HG02943 (cell line): ENCODE results near the gene PTGR3.

Experiments used
- ATAC-seq: cut with Tn5 transposase; IDR thresholded peaks from one replicate; pipeline ENCODE4 v1.9.1; 2021; ENCODE audit warnings: mild to moderate bottlenecking, low read depth, moderate library complexity; ENCODE audit not compliant: unreplicated experiment

PTGR3 gene, protein sequence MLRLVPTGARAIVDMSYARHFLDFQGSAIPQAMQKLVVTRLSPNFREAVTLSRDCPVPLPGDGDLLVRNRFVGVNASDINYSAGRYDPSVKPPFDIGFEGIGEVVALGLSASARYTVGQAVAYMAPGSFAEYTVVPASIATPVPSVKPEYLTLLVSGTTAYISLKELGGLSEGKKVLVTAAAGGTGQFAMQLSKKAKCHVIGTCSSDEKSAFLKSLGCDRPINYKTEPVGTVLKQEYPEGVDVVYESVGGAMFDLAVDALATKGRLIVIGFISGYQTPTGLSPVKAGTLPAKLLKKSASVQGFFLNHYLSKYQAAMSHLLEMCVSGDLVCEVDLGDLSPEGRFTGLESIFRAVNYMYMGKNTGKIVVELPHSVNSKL

DNA sequence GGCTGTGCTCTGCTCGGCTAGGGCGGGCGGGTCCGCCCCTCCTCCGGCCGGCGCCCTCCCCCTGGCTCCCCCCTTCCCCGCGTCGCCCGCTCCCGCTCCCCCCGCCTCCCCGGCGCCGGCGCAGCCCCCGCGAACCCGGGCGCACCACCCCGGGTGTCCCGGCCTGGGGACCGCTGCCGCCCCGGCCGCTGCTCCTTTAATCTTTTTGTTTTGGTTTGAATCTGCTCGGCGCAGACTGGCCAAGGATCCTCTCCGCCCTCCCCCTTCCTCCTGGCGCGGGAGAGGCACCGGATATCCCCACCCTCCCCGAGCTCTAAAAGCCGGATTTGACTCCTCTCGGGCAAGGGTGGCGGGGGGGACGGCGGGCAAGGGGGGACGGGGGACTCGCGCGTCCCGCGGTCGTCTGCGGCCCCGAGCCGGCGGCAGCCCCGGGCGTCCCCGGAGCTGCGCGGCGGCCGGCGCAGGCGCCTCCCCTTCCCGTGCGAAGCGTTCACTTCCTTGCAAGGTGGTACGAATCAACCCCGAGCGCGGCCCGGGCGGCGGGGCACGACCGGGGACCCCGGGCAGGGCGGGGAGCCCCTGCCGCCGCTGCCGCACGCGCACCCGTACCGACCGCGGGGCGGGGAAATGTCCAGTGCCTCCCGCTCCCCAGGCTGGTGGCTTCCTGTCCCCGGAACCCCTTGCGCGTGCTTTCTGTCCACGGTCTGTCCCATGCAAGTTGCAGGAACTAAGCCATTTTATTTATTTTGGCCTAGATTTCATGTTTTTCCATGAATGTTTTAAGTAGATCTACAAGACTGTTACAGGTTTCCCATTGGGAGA, at the start of gene PTGR3:
TSS of gene PTGR3 (minus strand) at position 11 of the 822 bp plus-strand sequence. CDS start 81 bp downstream, outside the sequence.
- peak; percentile 51 for ATAC-seq

DNA sequence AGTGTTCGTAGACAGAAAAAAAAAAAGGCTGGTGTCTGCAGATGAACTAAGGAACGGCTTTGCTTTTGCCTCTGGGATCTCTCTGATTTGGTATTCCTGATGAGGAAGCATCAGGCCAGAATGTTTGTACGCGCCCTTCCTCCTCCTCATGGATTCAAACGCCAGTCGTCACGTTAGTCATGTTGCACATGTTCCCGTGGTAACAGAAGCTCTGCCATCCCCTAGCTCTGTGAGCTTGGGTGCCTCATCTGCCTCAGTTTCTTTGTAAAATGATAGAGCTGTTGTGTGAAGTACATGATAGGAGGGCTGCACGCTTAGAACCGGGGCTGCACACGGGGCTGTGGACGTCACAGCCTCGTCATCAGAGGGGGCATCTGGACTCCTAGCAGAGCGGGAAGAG, 48.7 kb upstream of the PTGR3 start:
- no peak for ATAC-seq

DNA sequence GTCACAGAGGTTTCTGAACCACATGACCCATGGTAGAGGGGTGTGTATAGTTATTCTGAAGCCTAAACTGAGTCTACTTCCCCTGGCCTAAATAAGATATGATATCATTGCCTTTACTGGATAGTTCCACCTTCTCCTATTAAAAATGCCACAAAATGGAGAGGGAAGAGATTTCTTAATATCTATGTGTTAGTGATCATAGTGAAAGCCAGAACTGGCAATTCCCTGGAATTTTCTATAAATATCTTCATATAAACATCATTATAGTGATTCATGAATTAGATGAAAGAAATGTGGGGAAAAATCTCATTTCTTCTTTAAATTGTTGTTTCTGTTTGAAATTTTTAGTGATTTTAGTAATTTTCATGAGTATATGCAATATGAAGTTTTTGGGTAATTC, 47.4 kb upstream of the PTGR3 start:
- no peak for ATAC-seq

DNA sequence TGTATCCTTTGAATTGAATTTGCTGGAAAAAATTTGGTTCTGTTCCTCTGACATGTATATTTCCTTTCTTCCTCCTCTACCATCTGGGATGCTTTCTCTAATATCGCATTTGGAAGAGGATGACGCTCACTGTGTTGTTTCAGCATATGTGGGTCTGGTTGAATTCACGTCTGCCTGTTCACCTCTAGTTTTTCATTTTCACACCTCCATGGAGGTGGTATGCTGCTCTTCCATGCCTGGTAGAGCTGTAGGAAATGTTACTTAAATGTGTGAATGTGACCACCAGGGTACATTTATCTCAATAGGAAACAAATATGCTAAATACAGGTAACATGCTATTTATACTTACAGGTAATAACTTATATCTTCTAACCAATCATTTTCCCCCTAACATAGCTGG, 46.2 kb upstream of the PTGR3 start:
- no peak for ATAC-seq

DNA sequence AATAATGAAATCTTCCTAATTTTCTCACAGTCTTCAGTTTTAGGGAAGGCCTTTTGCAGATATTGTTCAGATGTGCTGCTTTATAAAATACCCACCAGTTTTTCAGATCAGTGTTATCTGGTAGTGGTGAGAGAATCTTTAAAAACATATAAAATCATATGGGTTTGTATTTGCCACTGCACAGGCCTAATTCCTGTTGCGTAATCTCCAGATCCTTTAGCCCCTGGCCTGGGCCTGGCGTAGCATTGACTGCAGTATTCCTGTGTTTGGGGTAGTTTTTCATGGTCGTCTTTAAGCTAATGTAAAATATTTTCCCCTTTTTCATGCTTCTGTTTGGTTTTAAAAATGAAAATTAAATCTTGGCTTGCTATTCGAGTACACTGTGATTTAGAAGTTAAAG, 44.8 kb upstream of the PTGR3 start:
- no peak for ATAC-seq

DNA sequence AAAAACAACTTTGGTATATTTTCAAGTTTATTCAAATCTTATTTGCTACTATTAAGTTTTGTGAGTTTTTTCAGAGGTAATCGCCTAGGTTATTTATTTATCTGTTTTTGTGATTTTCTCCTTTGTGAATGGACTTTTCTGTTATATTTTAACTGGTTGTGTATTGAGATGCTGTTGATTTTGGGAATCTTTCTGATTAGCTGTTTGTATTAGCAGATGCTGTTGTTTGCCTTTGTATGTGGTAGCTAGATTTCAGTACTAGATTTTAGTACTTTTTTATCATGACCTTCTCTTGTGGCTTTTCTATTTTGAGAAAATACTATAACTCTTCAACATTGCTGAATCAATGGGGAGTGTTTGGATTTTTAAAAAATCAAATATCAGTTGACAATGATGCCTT, 44.1 kb upstream of the PTGR3 start:
- ATAC-seq: no peak

DNA sequence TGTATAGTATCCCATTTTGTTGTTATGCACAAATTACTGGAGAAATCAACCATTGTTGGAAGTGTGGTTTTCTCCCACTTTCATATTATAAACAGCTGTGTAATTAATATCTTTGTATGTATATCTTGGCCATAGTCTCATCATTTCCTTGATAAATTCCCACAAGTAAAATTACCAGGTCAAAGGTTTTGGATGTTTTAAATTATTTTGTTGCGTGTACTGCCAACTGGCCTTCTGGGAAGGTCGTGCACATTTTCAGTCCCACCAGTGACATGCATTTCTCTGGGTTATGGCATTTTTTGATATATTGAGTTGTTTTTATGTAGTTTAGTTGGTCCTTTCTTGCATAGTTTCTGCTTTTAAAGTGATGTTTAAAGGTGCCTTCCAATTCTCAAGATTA, 43.2 kb upstream of the PTGR3 start:
- ATAC-seq: no peak

DNA sequence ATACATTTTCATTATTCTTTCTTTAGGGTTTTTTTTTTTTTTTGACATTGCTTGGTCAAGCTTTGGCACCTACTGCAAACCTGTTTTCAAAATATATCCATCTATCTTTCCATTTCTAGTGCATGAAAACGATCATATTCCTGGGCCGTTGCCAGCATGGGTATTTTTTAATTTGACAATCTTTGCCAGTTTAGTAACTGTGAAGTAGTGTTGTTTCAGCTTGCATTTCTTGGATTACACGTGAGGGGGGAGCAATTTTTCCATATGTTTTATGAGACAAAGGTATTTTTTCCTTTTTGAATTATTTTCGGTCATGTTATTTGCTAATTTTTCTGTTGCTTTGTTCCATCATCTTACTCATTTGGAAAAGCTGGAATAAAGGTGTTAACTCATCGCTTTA, 42.5 kb upstream of the PTGR3 start:
- no peak for ATAC-seq

DNA sequence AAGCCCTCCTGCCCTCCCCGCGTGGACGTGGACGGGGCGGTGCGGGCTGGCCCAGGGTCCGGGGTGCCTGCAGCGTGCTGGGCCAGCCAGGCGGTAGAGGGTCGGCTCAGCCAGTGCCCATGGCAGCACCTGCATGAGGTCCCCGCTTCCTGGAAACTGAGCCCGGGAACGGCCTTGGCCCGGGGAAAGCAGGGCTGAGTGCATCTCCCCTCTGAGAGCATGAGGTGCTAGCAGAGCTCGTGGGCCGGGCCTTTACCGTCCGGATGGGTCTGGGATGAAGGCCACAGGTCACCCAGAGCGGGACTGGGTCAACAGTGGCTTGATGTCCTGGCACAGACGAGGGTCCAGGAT, 41.5 kb upstream of the PTGR3 start:
- no peak for ATAC-seq

DNA sequence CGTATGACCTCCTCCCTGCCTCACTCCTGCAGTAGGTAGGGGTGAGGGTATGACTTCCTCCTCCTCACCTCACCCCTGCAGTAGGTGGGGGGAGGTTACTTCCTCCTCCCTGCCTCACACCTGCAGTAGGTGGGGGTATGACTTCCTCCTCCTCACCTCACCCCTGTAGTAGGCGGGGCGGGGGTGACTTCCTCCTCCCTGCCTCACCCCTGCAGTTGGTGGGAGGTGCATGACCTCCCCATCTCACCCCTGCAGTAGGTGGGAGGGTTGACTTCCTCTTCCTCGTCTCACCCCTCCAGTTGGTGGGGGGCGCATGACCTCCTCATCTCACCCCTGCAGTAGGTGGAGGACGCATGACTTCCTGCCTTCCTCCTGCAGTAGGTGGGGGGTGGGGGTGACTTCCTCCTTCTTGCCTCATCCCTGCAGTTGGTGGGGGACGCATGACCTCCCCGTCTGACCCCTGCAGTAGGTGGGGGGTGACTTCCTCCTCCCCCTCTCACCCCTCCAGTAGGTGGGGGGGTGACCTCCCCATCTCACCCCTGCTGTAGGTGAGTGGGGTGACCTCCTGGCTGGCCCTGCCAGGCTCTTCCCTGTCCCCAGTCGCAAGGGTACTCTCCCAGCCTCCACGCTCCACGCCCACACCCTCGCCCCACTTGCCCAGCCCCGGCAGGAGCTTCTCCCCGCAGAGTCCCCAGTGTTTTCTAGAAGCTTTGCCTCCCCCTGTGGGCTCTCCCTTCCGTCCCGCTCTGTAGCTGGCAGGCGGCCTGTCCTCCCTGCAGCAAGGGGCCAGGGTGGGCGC, 40.9 kb upstream of the PTGR3 start:
- no peak for ATAC-seq

DNA sequence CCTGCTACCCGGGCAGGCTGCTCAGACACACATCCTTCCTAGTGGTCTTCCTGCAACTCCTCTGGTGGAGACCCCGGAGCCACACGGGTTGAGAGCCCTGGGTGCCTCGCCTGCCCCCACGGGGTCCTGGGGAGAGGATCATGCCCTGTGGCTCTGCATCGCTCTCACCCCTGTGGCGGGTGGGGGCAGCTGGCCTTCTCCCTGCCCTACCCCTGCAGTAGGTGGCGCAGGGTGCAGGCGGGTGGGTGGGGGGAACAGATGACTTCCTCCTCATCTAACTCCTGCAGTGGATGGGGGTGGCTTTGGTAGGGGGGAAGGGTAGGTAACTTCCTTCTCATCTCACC, 40.2 kb upstream of the PTGR3 start:
- no peak for ATAC-seq

DNA sequence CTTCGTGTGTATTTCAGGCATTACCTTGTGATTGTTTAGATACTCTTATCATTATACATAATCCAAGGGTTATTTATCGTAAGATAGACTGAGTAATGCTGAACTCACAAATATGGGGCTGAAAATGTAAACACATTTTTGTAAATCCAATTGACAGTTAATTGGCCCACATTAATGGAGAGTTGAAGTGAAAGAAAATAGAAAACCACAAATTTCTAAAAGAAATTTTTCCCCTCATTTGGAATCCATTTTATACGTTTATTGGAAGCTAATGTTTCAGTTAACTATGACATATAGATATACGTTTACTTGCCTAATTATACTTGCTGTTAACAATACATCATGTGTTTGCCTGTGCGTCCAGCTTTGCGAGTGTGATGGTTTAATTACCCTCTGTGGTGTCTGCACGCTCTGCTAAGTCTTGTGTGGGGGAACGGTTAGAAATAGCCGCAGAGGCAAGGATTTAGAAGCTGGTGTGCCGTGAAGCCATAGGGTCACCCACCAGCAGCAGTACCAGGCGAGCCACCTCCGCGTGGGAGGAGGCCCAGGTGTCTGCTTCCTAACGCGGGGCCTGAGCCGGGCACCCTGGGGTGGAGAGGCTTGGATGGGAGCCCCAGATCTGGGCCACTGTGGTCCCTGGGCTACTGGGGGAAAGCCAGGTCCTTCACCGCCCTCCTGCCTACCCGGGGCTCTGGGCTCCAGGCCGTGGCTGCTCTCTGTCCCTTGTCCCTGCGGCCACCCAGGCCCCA, 39.7 kb upstream of the PTGR3 start:
- no peak for ATAC-seq

DNA sequence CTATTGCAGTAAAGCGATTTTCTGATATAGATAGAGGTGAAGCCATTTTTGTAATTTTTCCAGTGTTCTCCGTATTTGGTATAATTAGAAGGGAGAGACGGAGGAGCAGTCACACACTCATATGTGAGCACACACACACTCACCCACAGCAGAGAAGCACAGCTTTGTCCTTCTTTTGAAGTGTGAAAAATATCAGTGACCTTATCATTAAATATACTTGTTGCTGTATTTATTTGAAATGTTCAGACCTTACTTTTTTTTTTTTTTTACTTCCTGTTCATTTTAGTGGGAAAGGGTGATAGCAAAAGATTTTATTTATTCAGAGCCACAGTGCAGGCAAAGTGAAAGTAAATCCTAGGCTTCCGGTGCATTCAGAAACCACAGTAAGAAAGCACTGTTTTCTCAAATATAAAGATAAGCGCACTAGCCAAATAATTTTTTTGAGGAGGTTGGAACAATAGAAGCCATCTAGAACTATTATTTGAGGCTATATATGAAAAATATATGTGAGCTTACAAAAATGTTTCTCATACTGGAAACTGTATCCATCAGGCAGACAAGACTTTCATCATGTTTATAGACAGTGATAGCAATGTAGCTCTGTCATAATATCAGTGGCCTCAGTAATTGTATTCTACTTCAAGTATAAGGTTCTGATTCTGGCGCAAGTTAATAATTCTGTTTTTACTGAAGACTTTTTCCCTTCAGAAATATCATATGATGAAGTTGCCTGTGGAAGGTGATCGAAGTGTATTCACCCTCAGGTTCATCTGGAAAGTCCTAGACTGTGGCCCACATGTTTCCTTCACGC, 38.9 kb upstream of the PTGR3 start:
- ATAC-seq: no peak

DNA sequence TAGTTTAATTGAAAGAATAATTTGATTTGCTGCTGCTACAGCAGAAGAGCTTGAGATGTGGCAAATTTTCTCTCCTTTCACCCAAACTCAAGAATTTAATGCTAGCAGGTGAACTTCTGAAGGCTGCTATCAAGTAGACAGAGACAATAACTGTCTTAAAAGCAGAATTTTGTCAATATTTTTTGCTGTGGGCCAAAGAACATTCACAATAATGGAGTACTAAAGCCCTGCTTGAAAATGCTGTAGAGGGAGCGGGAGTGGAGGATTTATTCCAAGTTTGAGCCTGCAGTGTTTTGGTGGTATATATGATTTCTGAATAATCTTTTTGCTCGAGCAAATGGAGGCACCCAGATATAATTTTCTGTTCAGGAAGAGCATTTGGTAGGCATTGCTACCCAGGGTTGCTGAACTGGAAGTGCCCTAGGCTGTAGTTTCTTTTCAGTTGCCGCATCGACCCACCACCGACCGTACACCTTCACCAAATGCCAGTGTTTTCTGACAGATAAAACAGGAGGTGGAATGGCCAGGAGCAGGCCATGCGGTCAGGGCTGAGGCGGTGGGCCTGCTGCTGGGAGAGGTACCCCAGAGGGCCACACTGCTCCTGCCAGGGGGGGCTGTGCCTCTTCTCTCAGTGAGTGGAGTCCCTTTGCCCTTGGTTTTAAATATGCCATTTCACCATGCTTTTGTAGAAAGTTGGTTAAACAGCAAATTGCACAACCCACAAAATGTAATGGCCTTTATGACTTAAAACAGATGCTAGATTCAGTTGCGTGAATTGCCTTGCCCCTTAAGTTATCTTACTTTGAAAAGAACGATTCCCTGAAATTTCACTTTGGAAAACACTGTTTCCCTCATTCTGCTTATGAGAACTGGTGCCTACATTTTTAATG, 38.0 kb upstream of the PTGR3 start:
- no peak for ATAC-seq

DNA sequence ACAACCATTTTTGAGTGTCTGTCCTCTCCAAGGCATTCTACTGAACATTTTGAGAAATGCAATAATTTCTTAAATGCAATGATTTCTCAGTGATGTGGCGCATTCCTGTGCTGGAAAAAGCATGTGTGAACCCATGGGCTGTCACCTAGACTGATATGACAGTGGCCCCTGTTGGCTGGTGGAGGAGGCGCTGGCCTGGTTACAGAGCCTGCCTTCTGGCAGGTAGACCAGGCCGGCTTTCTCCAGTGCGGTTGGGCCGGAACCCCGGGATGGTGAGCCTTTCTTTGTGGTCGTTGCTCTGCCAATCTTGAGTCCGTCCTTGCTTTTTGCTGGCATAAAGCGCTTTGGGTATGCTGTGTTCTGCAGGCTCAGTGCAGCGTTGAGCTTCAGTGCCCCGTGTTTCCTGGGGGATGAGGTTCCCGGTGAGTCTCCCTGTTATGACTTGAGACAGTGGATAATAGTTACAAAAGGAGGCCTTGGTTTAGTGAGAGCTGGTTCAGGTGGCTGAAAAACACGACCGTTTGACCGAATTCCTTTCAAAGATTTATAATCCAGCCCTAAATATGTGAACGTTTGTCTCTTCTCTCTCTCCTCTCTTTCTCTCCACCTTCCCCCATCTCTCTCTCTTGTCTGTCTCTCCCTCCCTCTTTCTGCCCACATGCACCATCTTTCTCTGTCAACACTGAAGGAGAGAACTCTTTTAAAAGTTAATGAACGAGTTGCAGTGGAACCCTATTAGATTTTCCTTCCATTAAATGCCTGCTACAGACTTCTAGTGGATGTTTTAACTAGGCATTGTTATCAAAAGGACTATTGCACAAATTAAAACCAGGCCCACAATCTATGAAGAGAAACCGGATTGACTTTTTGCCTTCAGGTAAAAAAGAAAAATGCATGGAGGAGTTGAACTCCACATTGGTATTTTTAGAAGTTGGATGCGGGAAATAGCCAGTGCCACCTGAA, 35.7 kb upstream of the PTGR3 start:
- no peak for ATAC-seq

DNA sequence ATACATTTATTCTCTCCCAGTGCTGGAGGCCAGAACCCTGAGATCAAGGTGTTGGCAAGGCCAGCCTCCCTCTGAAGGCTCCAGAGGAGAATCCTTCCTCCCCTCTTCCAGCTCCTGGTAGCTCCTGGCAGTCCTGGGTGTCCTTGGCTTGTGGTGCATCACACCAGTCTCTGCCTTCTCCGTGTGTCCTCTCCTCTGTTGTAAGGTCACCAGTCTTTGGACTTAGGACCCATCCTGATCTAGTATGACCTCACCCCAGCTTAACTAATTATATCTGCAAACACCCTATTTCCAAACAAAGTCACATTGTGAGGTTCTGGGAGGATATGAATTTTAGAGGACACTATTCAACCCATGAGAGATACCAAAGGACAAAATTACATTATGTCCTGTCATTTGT, 32.8 kb upstream of the PTGR3 start:
- no peak for ATAC-seq

DNA sequence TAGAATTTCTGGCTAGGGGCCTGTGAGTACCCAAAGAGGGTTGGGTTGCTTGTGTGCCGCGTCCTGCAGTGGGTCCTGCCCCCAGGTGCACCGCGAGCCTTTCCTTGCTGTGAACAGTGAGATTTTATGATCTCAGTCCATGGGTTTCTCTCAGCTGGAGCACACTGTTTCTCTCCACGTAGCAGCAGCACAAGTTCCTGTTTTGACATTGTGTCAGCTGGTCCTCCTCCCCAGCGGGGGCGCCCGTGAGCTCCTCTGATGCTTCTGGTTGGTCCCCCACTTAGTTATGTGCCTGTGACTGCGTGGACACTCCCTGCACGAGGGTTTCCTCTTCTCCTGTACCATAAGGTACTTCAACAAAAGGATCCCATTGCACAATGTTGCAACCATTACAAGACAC, 31.5 kb upstream of the PTGR3 start:
- no peak for ATAC-seq

DNA sequence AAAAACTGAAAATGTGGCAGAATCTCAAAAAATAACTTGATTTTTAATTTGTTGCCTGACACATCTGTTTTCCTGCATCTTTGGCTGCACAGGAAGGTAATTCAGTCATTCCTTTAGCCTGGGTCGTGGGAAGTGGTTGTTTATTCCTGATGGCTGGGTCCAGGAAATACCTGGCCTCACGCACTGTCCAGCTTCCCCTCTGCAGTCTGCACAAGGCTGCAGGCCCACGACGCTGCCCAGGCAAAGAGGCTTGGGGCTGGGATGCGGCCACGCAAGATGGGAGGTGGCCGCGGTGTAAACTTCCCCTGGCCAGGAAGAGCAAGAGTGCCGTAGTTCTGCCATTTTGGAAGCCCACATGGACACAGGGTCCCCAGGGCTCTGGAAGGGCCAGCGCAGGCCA, 29.8 kb upstream of the PTGR3 start:
- ATAC-seq: no peak
